Left lung (tissue), 10 donors: ENCODE measurements around the gene SPATA9. TPM values are rescaled to one million over a fixed set of nuclear protein-coding genes. Genes with fewer than 3 reads are reported as not detected.

Experiments
- ATAC-seq: fragments of 200-7000 bp; cut with Tn5 transposase; one replicate; pipeline ENCODE4 v1.9.1; 2020; ENCODE audit warnings: moderate library complexity
- DNase-seq, 4 donors: peaks; one replicate each; pipeline ENCODE4 v3.0.0-alpha.2; 2013 to 2020
- H3K27ac ChIP-seq, 2 donors: fragments of 200-600 bp; sonication (generic) in 1 of 2; one replicate each; pipeline versions ENCODE4 v1.5.0 to v1.8.0; 2020 to 2021
- H3K27me3 ChIP-seq, 2 donors: fragments of 200-600 bp; sonication (generic) in 1 of 2; one replicate each; pipeline versions ENCODE4 v1.5.0 to v1.8.0; 2020 to 2021
- H3K36me3 ChIP-seq, 2 donors: fragments of 200-600 bp; sonication (generic) in 1 of 2; one replicate each; pipeline versions ENCODE4 v1.5.0 to v1.8.0; 2020 to 2021
- H3K4me1 ChIP-seq, 2 donors: fragments of 200-600 bp; one replicate each; pipeline ENCODE4 v1.8.0; 2021
- H3K4me3 ChIP-seq, 2 donors: fragments of 200-600 bp; sonication (generic) in 1 of 2; one replicate each; pipeline versions ENCODE4 v1.5.0 to v1.8.0; 2020 to 2021; ENCODE audit warnings: mild to moderate bottlenecking in 1 of 2
- H3K9me3 ChIP-seq, 2 donors: fragments of 200-600 bp; sonication (generic) in 1 of 2; one replicate each; pipeline versions ENCODE4 v1.5.0 to v1.8.0; 2020 to 2021
- intact Hi-C, 2 donors: fragments of 100-400 bp; cut with DNase I; formaldehyde crosslinking; loops; one replicate each; pipeline versions ENCODE4 v1.11.2 to v1.14.2; 2022
- polyA plus RNA-seq, 6 donors: library from polyadenylated mRNA; unstranded; fragments of 120-200 nt; gene quantifications; one replicate each; pipeline ENCODE4 v1.2.1, GENCODE V29; 2013; ENCODE audit not compliant: insufficient read length in 6 of 6
- total RNA-seq, 2 donors: library from RNA; stranded (reverse); fragmentation: NEBNext Ultra II Directional; extraction: Animal tissue kit (Norgen Biotek cat#: 25700); gene quantifications; one replicate each; pipeline ENCODE4 v1.2.1, GENCODE V29; 2021
- TF ChIP-seq, protein P1 (sequence below), 2 donors: fragments of 200-600 bp; sonication (generic) in 1 of 2; IDR thresholded peaks; one replicate each; pipeline versions ENCODE4 v1.5.0 to v1.8.0; 2021; ENCODE audit warnings: antibody characterized with exemption in 2 of 2
- donor health status: DM: no; HTN: yes; CAD: no.
- donor health status: DM: no; HTN: no; CAD: no.

SPATA9 gene
- total and polyA plus RNA-seq, 8 donors, result 0.31 to 2.3 (median 1.3) TPM

DNA sequence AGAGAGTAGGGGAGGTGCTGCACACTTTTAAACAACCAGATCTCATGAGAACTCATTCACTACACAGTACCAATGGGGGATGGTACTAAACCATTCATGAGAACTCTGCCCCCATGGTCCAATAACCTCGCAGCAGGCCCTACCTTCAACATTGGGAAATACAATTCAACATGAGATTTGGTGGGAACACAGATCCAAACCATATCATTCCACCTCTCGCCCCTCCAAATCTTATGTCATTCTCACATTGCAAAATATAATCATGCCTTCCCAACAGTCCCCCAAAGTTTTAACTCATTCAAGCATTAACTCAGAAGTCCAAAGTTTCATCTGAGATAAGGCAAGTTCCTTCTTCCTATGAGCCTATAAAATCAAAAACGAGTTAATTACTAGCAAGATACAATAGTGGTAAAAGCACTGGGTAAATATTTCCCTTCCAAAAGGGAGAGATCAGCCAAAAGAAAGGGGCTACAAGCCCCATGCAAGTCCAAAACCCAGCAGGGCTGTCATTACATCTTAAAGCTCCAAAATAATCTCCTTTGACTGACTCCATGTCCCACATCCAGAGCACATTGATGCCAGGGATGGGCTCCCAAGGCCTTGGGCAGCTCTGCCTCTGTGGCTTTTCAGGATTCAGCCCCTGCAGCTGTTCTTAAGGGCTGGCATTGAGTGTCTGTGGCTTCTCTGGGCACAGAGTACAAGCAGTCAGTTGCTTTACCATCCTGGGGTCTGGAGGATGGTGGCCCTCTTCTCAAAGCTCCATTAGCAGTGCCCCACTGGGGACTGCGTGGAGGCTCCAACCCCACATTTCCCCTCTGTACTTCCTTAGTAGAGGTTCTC, 54.6 kb downstream of the SPATA9 start:
- DNase-seq (no peak), ATAC-seq (no peak)
- H3K4me1 ChIP-seq, result peaks cover 0 to 12% of the 10 kb centered on the region in 2 donors
- intact Hi-C loops, result no loop called here
- no peaks in the 10 kb centered on the region for H3K36me3 ChIP-seq
- TF ChIP-seq, protein P1, sequence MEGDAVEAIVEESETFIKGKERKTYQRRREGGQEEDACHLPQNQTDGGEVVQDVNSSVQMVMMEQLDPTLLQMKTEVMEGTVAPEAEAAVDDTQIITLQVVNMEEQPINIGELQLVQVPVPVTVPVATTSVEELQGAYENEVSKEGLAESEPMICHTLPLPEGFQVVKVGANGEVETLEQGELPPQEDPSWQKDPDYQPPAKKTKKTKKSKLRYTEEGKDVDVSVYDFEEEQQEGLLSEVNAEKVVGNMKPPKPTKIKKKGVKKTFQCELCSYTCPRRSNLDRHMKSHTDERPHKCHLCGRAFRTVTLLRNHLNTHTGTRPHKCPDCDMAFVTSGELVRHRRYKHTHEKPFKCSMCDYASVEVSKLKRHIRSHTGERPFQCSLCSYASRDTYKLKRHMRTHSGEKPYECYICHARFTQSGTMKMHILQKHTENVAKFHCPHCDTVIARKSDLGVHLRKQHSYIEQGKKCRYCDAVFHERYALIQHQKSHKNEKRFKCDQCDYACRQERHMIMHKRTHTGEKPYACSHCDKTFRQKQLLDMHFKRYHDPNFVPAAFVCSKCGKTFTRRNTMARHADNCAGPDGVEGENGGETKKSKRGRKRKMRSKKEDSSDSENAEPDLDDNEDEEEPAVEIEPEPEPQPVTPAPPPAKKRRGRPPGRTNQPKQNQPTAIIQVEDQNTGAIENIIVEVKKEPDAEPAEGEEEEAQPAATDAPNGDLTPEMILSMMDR (IDR thresholded peaks at IDR 0.05), result no peak
- H3K9me3 ChIP-seq, result no peaks in the 10 kb centered on the region
- H3K4me3 ChIP-seq, result no peak overlapping the region
- H3K27me3 ChIP-seq, result no peaks in the 10 kb centered on the region
- H3K27ac ChIP-seq, result no peak overlapping the region

DNA sequence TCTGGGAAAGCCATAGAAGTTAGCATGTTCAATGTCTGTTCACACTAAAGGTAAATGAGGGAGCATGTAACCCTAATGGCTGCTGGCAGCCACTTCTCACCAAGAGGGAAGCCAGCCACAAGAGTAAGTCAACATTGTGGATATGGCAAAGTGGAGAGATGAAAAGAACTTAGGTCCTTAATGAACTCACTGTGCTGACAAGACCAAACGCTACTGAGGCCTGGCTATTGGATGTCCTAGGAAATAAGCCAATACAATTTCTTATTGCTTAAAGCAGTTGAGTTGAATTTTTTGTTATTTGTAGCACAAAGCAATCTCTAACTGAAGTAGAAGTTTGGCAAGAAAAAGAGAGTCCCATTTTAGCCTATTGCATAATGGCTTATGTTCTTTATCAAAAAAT, 56.1 kb downstream of the SPATA9 start:
- intact Hi-C loops, result no loop called here

DNA sequence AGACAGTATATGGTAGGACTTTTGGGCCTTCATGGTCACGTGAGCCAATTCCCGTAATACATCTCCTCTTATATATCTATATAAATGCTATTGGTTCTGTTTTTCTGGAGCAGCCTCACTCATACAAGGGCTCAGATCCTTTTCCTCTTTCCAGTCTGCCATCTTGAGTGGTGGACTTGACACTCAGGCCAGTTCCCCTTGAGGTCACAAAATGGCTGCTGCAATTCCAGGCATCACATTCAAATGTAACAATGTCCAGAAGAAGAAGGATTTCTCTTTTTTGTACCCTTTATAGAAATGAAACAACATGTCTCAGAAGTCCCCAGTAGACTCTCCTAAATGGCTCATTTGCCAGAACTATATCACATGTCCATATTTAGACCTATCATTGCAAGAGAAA, 58.4 kb downstream of the SPATA9 start:
- H3K9me3 ChIP-seq, result no peaks in the 10 kb centered on the region
- peaks cover 0 to 23% of the 10 kb centered on the region in 2 donors for H3K27me3 ChIP-seq
- no peak overlapping the region for H3K27ac ChIP-seq
- peaks cover 6 to 23% of the 10 kb centered on the region in 2 donors for H3K4me1 ChIP-seq
- no peak for DNase-seq
- no peak overlapping the region for H3K4me3 ChIP-seq
- intact Hi-C loops, result no loop called here
- TF ChIP-seq, protein P1 (IDR thresholded peaks at IDR 0.05), result no peak
- no peak for ATAC-seq
- no peaks in the 10 kb centered on the region for H3K36me3 ChIP-seq

More for the DNA sequence above, 56.1 kb downstream of the SPATA9 start:
- H3K36me3 ChIP-seq, result no peaks in the 10 kb centered on the region
- no peak overlapping the region for H3K4me3 ChIP-seq
- TF ChIP-seq, protein P1 (IDR thresholded peaks at IDR 0.05), result no peak
- H3K4me1 ChIP-seq, result peaks cover 0 to 10% of the 10 kb centered on the region in 2 donors
- no peaks in the 10 kb centered on the region for H3K9me3 ChIP-seq
- H3K27me3 ChIP-seq, result no peaks in the 10 kb centered on the region
- H3K27ac ChIP-seq, result no peak overlapping the region
- peak; percentile 56 for ATAC-seq
- DNase-seq, result no peak

DNA sequence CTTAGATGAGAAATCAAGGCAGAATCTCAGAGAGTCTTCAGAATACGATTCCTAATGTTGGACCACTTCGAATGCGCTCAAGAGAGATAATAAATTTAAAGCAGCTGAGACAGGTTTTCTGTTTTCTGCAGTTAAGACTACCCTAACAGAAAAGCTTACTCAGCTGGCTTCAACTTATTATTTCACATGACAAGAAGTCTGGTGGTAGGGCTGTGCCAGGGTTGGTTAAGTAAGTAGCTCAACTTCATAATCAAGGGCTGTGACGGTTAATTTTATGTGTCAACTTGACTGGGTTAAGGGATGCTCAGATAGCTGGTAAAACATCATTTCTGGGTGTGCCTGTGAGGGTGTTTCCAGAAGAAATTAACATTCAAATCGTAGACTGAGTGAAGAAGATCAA, 59.1 kb downstream of the SPATA9 start:
- H3K36me3 ChIP-seq, result no peaks in the 10 kb centered on the region
- H3K27me3 ChIP-seq, result peaks cover 0 to 30% of the 10 kb centered on the region in 2 donors
- TF ChIP-seq, protein P1 (IDR thresholded peaks at IDR 0.05), result no peak
- H3K4me1 ChIP-seq, result peaks cover 6 to 27% of the 10 kb centered on the region in 2 donors
- no peak overlapping the region for H3K4me3 ChIP-seq
- DNase-seq, result no peak
- H3K9me3 ChIP-seq, result no peaks in the 10 kb centered on the region
- intact Hi-C loops, result no loop called here
- ATAC-seq, result no peak
- H3K27ac ChIP-seq, result no peak overlapping the region

DNA sequence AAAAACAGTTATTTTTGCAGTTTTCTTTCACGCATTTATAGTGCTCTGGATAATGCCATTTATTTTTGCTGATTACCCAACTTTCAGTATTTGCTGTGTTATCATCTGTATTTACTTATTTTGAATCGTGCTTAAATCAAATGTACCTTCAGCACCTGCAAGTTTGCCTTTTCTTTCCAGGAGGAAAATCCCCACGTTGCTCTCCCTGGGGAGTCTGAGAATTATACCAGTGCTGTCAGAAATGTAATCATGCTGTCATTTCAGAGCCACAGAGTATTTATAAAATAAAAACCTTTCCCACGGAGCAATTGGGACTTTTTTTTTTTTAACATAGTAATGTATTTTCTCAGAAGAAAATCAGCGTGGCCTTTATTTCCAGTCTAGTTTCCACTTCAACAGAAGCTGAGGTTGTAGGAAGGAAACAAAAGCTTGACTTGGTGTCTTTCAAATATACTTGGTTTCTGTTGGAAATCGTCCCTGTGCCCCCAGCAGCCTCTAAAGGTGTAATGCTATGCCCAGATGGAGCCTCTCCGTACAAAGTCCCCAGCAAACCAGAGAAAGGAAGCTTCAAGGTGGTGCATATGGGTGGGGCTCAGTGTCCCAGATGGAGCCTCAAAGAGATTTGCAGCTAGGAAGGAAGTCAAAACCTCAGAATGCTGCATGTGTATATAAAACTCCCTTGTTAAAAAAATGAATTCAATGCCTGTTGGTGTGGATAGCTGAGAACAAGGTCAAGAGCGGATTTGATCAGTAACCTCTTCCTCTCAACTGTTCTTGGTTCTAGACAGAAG, 60.8 kb downstream of the SPATA9 start:
- Histone ChIP-seq H3K9me3 (no peaks in the 10 kb centered on the region), H3K4me3 (no peak overlapping the region), H3K27ac (no peak overlapping the region), H3K36me3 (no peaks in the 10 kb centered on the region), H3K4me1 (peaks cover 6 to 27% of the 10 kb centered on the region in 2 donors), H3K27me3 (peaks cover 0 to 37% of the 10 kb centered on the region in 2 donors)
- DNase-seq (no peak), ATAC-seq (no peak)
- TF ChIP-seq, protein P1 (IDR thresholded peaks at IDR 0.05), result no peak
- intact Hi-C loops, result no loop called here
